Nephron (organoid): Measurements from ENCODE around the gene UPP2.

Experiments used
- H3K27ac Mint-ChIP-seq, 3 experiments: 2 replicates each; pipeline ENCODE4 v1.8.0; 2020; ENCODE audit warnings: mixed read lengths in 3 of 3, mild to moderate bottlenecking in 2 of 3, moderate library complexity in 1 of 3
- H3K27me3 Mint-ChIP-seq: 2 replicates; pipeline ENCODE4 v1.8.0; 2021; ENCODE audit warnings: low read depth, mild to moderate bottlenecking, moderate library complexity, mixed read lengths
- H3K36me3 Mint-ChIP-seq: 2 replicates; pipeline ENCODE4 v1.8.0; 2020; ENCODE audit warnings: low read depth, mixed read lengths
- H3K4me1 Mint-ChIP-seq: 2 replicates; pipeline ENCODE4 v1.8.0; 2020; ENCODE audit warnings: mixed read lengths
- H3K4me3 Mint-ChIP-seq, 3 experiments: 2 replicates each; pipeline ENCODE4 v1.8.0; 2020; ENCODE audit warnings: mild to moderate bottlenecking in 3 of 3, mixed read lengths in 3 of 3, moderate library complexity in 2 of 3
- H3K9me3 Mint-ChIP-seq: 2 replicates; pipeline ENCODE4 v1.8.0; 2020; ENCODE audit warnings: mixed read lengths
- TF ChIP-seq, protein P1 (sequence below), 3 experiments: fragments of 200-600 bp; sonication (generic); IDR thresholded peaks; one replicate each; pipeline ENCODE4 v1.5.0; 2021; ENCODE audit warnings: antibody characterized with exemption in 3 of 3; ENCODE audit not compliant: unreplicated experiment in 3 of 3

The UPP2 gene

DNA sequence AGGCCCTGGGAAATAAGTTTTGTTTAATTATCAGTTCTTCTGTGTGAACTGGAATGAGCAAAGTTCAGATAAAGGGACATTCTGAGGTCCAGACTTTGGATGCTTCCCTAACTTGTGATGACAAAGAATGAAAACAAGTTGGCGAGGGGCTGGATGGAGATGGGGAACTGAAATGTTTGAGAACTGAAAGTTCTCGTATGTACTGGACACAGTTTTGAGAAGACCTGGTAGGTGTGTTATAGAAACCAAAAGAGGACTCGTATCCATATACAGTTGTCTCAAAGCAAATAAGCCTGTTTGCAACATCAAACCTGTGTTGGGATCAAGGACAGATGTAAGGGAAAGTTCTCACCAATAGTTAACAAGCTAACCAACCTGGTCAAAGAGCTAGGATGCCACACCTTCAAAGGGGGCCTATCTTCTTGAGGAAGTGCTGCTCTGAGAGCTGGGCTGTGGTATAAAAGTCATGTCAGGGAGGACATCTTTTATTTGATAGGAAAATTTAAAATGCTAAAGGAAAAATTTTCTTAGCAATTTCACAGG lies at the start of gene UPP2:
TSS of gene UPP2 (plus strand) at position 493 of the 543 bp plus-strand sequence. CDS start 188 bp downstream, outside the sequence.
- peaks cover 5% of the 10 kb centered on the region for H3K4me1 Mint-ChIP-seq
- H3K4me3 Mint-ChIP-seq: no peak within 1 kb of the TSS
- no peaks in the 10 kb centered on the region for H3K27me3 Mint-ChIP-seq
- no peaks in the 10 kb centered on the region for H3K36me3 Mint-ChIP-seq
- TF ChIP-seq, protein P1, sequence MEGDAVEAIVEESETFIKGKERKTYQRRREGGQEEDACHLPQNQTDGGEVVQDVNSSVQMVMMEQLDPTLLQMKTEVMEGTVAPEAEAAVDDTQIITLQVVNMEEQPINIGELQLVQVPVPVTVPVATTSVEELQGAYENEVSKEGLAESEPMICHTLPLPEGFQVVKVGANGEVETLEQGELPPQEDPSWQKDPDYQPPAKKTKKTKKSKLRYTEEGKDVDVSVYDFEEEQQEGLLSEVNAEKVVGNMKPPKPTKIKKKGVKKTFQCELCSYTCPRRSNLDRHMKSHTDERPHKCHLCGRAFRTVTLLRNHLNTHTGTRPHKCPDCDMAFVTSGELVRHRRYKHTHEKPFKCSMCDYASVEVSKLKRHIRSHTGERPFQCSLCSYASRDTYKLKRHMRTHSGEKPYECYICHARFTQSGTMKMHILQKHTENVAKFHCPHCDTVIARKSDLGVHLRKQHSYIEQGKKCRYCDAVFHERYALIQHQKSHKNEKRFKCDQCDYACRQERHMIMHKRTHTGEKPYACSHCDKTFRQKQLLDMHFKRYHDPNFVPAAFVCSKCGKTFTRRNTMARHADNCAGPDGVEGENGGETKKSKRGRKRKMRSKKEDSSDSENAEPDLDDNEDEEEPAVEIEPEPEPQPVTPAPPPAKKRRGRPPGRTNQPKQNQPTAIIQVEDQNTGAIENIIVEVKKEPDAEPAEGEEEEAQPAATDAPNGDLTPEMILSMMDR (IDR thresholded peaks at IDR 0.05; ENCODE audit: unreplicated experiment in 3 of 3): no peak
- no peaks in the 10 kb centered on the region for H3K9me3 Mint-ChIP-seq
- peak within 1 kb of the TSS in 1 of 3 experiments; percentile 24 for H3K27ac Mint-ChIP-seq

DNA sequence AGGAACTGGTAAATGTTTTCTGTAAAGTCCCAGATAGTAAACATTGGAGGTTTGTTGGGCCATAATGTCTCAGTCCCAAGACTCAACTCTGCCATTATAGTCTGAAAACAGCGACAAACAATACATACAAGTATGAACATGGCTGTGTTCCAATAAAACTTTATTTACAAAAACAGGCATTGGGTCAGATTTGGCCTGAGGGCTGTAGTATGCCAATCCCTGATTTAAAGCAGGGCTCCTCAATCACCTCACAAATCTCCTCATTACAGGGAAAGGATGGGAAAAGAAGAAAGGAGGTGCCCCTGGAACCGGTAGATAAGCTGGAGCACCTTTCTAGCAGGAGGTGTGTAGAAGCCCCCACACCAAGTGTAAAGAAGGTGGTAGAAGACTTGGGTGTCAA lies 48.9 kb upstream of the UPP2 start:
- TF ChIP-seq, protein P1 (IDR thresholded peaks at IDR 0.05; ENCODE audit: unreplicated experiment in 3 of 3): no peak
- H3K27ac Mint-ChIP-seq: no peak overlapping the region

DNA sequence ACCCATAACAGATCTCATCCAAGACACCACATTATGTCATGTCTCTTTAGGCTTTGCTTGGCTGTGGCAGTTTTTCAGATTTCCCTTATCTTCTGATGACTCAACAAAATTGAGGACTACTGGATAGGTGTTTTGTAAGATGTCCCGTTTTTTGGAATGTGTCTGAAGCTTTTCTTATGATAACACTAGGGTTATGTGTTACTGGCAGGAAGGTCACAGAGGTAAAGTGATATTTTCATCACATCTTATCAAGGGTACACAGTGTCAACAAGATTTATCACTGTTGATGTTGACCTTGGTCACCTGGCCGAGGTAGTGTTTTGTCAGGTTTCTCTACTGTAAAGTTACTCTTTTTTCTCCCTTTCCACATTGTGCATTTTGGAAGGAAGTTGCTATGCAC lies 44.8 kb upstream of the UPP2 start:
- Mint-ChIP-seq H3K4me1 (peaks cover 5% of the 10 kb centered on the region), H3K4me3 (no peak overlapping the region), H3K9me3 (no peaks in the 10 kb centered on the region), H3K27me3 (no peaks in the 10 kb centered on the region), H3K27ac (no peak overlapping the region), H3K36me3 (no peaks in the 10 kb centered on the region)
- TF ChIP-seq, protein P1 (IDR thresholded peaks at IDR 0.05; ENCODE audit: unreplicated experiment in 3 of 3): no peak

More for the DNA sequence above, 48.9 kb upstream of the UPP2 start:
- H3K36me3 Mint-ChIP-seq: no peaks in the 10 kb centered on the region
- H3K4me1 Mint-ChIP-seq: peaks cover 10% of the 10 kb centered on the region
- no peak overlapping the region for H3K4me3 Mint-ChIP-seq
- H3K27me3 Mint-ChIP-seq: no peaks in the 10 kb centered on the region
- H3K9me3 Mint-ChIP-seq: no peaks in the 10 kb centered on the region

DNA sequence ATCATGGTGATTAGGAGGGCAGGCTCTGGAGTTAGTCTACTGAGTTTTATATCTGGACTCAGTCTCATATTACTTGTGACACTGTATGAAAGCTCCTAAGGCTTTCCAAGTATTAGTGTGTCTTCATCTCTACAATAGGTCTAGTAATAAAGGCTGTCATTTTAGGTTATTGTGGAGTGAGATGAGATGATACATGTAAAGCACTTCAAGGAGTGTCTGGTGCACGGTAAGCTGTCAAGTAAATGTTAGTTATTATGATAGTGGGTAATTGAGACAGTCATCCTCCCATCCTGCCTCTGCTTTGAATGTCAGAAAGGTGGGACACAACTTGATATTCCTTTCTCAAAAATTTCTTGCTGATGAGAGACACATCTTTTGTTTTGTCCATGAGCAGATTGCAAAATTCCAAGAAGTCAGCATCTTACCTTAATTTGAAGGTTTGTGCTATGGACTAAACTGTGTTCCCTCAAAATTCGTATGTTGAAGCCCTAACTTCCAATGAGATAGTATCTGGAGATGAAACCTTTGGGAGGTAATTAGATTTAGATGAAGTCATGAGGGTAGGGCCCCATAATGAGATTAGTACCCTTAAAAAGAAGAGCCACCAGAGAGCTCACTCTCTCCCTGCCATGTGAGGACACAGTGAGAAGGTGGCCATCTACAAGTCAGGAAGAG lies 41.4 kb upstream of the UPP2 start:
- TF ChIP-seq, protein P1 (IDR thresholded peaks at IDR 0.05; ENCODE audit: unreplicated experiment in 3 of 3): no peak
- Mint-ChIP-seq H3K36me3 (no peaks in the 10 kb centered on the region), H3K4me3 (no peak overlapping the region), H3K4me1 (peaks cover 5% of the 10 kb centered on the region), H3K27me3 (peaks cover 4% of the 10 kb centered on the region), H3K27ac (no peak overlapping the region), H3K9me3 (no peaks in the 10 kb centered on the region)

DNA sequence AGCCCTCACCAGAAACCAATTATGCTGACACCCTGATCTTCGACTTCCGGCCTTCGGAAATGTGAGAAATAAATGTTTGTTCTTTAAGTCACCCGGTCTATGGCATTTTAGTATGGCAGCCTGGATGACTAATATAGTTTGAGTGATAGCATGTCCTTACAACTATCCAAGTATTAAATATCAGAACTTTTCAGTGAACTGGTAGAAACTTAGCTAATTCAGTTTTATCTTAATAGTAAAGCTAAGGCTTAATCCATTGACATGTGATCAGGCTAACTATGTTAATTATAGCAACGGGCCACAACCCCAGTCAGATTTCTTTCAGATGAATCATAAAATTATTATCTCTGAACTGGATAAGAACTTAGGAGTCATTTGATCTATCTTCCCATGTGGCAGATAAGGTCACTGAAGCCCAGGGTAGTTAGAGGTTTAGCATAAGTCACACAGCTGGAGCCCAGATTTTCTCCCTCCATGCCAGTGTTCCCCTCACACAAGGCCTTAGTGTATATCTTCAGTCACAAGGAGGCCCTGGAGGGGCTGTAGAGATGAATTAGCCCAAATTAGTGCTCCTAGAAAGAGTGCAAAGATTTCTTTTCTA lies 40.7 kb upstream of the UPP2 start:
- TF ChIP-seq, protein P1 (IDR thresholded peaks at IDR 0.05; ENCODE audit: unreplicated experiment in 3 of 3): no peak
- no peaks in the 10 kb centered on the region for H3K9me3 Mint-ChIP-seq
- peaks cover 5% of the 10 kb centered on the region for H3K4me1 Mint-ChIP-seq
- H3K27ac Mint-ChIP-seq: no peak overlapping the region
- H3K36me3 Mint-ChIP-seq: no peaks in the 10 kb centered on the region
- peaks cover 4% of the 10 kb centered on the region for H3K27me3 Mint-ChIP-seq
- no peak overlapping the region for H3K4me3 Mint-ChIP-seq
